BE2C (cell line): ENCODE results near the gene IL22RA1.

ENCODE experiments used
- DNase-seq: peaks from one replicate; pipeline ENCODE4 v3.0.0-alpha.2; 2020
- H3K27me3 ChIP-seq: fragments of 250-450 bp; sonication (Bioruptor Pico); 2 replicates; pipeline ENCODE4 v1.5.1; 2020; ENCODE audit warnings: mild to moderate bottlenecking
- H3K36me3 ChIP-seq: fragments of 250-450 bp; sonication (Bioruptor Pico); 2 replicates; pipeline ENCODE4 v1.5.1; 2020; ENCODE audit warnings: mild to moderate bottlenecking
- H3K4me1 ChIP-seq: fragments of 250-450 bp; sonication (Bioruptor Pico); 2 replicates; pipeline ENCODE4 v1.5.1; 2020
- H3K4me3 ChIP-seq: 2 replicates; pipeline ENCODE4 v1.5.1; 2011; ENCODE audit warnings: low read depth, low read length
- H3K9me3 ChIP-seq: fragments of 250-450 bp; sonication (Bioruptor Pico); 2 replicates; pipeline ENCODE4 v1.5.1; 2020
- TF ChIP-seq, protein P1 (sequence below): IDR thresholded peaks from 2 replicates; pipeline ENCODE4 v1.5.1; 2012; ENCODE audit warnings: mild to moderate bottlenecking, low read depth, low read length

The IL22RA1 gene

DNA sequence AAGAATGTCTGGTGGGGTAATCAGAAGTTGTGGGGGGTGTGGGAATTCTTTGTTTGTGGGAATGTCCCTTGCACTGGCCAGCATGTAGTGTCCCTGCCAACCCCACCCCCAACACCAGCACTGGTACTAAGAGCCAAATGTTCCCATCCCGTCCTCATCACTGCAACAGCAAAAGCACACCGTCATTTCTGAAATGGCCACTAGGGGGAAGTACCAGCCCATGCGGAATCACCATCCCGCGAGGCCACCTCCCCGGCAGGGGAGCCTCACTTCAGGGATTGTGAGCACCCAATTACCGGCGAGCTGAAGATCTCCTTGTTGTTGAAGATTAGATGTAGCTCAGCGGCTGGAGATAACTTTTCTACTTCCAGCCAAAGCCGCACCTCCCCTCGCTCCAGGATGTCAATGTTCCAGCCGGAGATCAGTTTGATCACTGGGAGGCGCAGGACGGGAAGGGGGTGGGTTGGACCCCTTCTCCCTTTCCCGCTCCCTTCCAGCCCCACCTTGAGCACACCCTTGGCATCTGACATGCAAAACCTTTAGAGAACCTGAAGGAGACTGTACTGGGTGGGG is 72.0 kb downstream of the IL22RA1 start:
- Histone ChIP-seq H3K4me3 (no peak overlapping the region), H3K9me3 (no peaks in the 10 kb centered on the region), H3K4me1 (no peaks in the 10 kb centered on the region), H3K36me3 (no peaks in the 10 kb centered on the region), H3K27me3 (no peaks in the 10 kb centered on the region)
- peak; percentile 69 for DNase-seq
- TF ChIP-seq, protein P1, sequence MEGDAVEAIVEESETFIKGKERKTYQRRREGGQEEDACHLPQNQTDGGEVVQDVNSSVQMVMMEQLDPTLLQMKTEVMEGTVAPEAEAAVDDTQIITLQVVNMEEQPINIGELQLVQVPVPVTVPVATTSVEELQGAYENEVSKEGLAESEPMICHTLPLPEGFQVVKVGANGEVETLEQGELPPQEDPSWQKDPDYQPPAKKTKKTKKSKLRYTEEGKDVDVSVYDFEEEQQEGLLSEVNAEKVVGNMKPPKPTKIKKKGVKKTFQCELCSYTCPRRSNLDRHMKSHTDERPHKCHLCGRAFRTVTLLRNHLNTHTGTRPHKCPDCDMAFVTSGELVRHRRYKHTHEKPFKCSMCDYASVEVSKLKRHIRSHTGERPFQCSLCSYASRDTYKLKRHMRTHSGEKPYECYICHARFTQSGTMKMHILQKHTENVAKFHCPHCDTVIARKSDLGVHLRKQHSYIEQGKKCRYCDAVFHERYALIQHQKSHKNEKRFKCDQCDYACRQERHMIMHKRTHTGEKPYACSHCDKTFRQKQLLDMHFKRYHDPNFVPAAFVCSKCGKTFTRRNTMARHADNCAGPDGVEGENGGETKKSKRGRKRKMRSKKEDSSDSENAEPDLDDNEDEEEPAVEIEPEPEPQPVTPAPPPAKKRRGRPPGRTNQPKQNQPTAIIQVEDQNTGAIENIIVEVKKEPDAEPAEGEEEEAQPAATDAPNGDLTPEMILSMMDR, result peak; percentile 78

GRCh38 chr1:24069817-24070216 is 73.1 kb downstream of the IL22RA1 start:
- DNase-seq, result no peak
- Histone ChIP-seq H3K4me3 (no peak overlapping the region), H3K27me3 (no peaks in the 10 kb centered on the region), H3K36me3 (no peaks in the 10 kb centered on the region), H3K4me1 (no peaks in the 10 kb centered on the region), H3K9me3 (no peaks in the 10 kb centered on the region)
- TF ChIP-seq, protein P1, result no peak
